HepG2 (cell line): ENCODE results near the gene HARBI1. TPM values are rescaled to one million over a fixed set of nuclear protein-coding genes. Genes with fewer than 3 reads are reported as not detected.
A peak's percentile ranks its signal among the peaks of the same experiment; 100 is the strongest.

Source experiments
- AFF4 ChIP-seq: sonication (generic); formaldehyde crosslinking; IDR thresholded peaks from 2 replicates; pipeline ENCODE4 v1.4.0; 2020; ENCODE audit warnings: missing genetic modification reagents
- ERF ChIP-seq: IDR thresholded peaks from 2 replicates; pipeline ENCODE4 v1.6.1; 2018; ENCODE audit warnings: missing biosample characterization, missing genetic modification reagents
- EZH2 ChIP-seq: conservative IDR thresholded peaks from 2 replicates; pipeline ENCODE4 v1.6.1; 2012; ENCODE audit warnings: mild to moderate bottlenecking, low read depth, low read length, moderate library complexity
- FOXO1 ChIP-seq: sonication (generic); formaldehyde crosslinking; IDR thresholded peaks from 2 replicates; pipeline ENCODE4 v1.4.0; 2020; ENCODE audit warnings: missing genetic modification reagents
- HOXD1 ChIP-seq: sonication (generic); formaldehyde crosslinking; IDR thresholded peaks from 2 replicates; pipeline ENCODE4 v1.5.0; 2020; ENCODE audit warnings: missing genetic modification reagents
- KLF11 ChIP-seq: IDR thresholded peaks from 2 replicates; pipeline ENCODE4 v1.6.1; 2016; ENCODE audit warnings: missing compliant biosample characterization
- MBNL3 ChIP-seq: fragments of 250-450 bp; sonication (Bioruptor Pico); conservative IDR thresholded peaks from 2 replicates; pipeline ENCODE4 v1.8.0; 2022; ENCODE audit warnings: mild to moderate bottlenecking, inconsistent platforms
- MXD4 ChIP-seq: IDR thresholded peaks from 2 replicates; pipeline ENCODE4 v1.6.1; 2016; ENCODE audit warnings: mild to moderate bottlenecking, missing biosample characterization, missing genetic modification reagents
- NFATC3 ChIP-seq: sonication (generic); formaldehyde crosslinking; IDR thresholded peaks from 2 replicates; pipeline ENCODE4 v1.5.1; 2020; ENCODE audit warnings: mild to moderate bottlenecking, missing genetic modification reagents
- NFYB ChIP-seq: sonication (generic); formaldehyde crosslinking; IDR thresholded peaks from 2 replicates; pipeline ENCODE4 v1.4.0; 2020; ENCODE audit warnings: missing genetic modification reagents
- NR3C1 ChIP-seq: sonication (generic); formaldehyde crosslinking; IDR thresholded peaks from 2 replicates; pipeline ENCODE4 v1.4.0; 2020; ENCODE audit warnings: missing genetic modification reagents
- PATZ1 ChIP-seq: sonication (generic); formaldehyde crosslinking; IDR thresholded peaks from 2 replicates; pipeline ENCODE4 v1.4.0; 2020; ENCODE audit warnings: missing genetic modification reagents
- PTBP1 ChIP-seq: fragments of 200-400 bp; formaldehyde crosslinking; IDR thresholded peaks from 2 replicates; pipeline ENCODE4 v1.6.1; 2018; ENCODE audit warnings: low read length, low read depth; ENCODE audit not compliant: poor library complexity, severe bottlenecking
- RAD21 ChIP-seq: fragments of 450-650 bp; formaldehyde crosslinking; IDR thresholded peaks from 2 replicates; pipeline ENCODE4 v1.5.0; 2020; ENCODE audit warnings: mild to moderate bottlenecking
- RAD51 ChIP-seq: fragments of 450-650 bp; IDR thresholded peaks from 2 replicates; pipeline ENCODE4 v1.6.1; 2016; ENCODE audit warnings: borderline replicate concordance
- SMARCE1 ChIP-seq: fragments of 450-650 bp; IDR thresholded peaks from 2 replicates; pipeline ENCODE4 v1.6.1; 2017; ENCODE audit warnings: borderline replicate concordance
- SRY ChIP-seq: sonication (generic); formaldehyde crosslinking; IDR thresholded peaks from 2 replicates; pipeline ENCODE4 v1.8.0; 2022; ENCODE audit warnings: mild to moderate bottlenecking, missing genetic modification reagents
- TP53 ChIP-seq: sonication (generic); formaldehyde crosslinking; conservative IDR thresholded peaks from 2 replicates; pipeline ENCODE4 v1.4.0; 2020; ENCODE audit warnings: missing genetic modification reagents
- ZFP62 ChIP-seq: sonication (generic); formaldehyde crosslinking; IDR thresholded peaks from 2 replicates; pipeline ENCODE4 v1.4.0; 2020; ENCODE audit warnings: missing genetic modification reagents
- ZKSCAN8 ChIP-seq: IDR thresholded peaks from 2 replicates; pipeline ENCODE4 v1.6.1; 2016; ENCODE audit warnings: borderline replicate concordance, missing genetic modification reagents, missing compliant biosample characterization
- ZNF44 ChIP-seq: sonication (generic); formaldehyde crosslinking; IDR thresholded peaks from 2 replicates; pipeline ENCODE4 v1.5.1; 2020; ENCODE audit warnings: mild to moderate bottlenecking, missing genetic modification reagents
- ZNF460 ChIP-seq: sonication (generic); formaldehyde crosslinking; IDR thresholded peaks from 2 replicates; pipeline ENCODE4 v1.5.1; 2020; ENCODE audit warnings: missing genetic modification reagents, mild to moderate bottlenecking, borderline replicate concordance
- ZNF496 ChIP-seq: sonication (generic); formaldehyde crosslinking; IDR thresholded peaks from 2 replicates; pipeline ENCODE4 v1.8.1; 2023; ENCODE audit warnings: mild to moderate bottlenecking, moderate library complexity, missing genetic modification reagents; ENCODE audit not compliant: insufficient replicate concordance
- ZNF598 ChIP-seq: sonication (generic); formaldehyde crosslinking; IDR thresholded peaks from 2 replicates; pipeline ENCODE4 v1.5.1; 2020; ENCODE audit warnings: mild to moderate bottlenecking, missing genetic modification reagents, borderline replicate concordance
- polyA plus RNA-seq, 8 experiments: library from polyadenylated mRNA; depleted of rRNA in 3 of 8; stranded (reverse) in 7 of 8; unstranded in 1 of 8; fragments of >200 nt; fragmentation: Illumina TruSeq in 4 of 8; extraction: Trizol in 4 of 8; gene quantifications; 2 replicates each; pipeline versions ENCODE4 v1.2.1 to v1.2.3, GENCODE V29; 2011 to 2016; ENCODE audit warnings: low read depth in 4 of 8, missing spikeins in 1 of 8, mixed read lengths in 1 of 8; ENCODE audit not compliant: insufficient read depth in 1 of 8
- total RNA-seq, 5 experiments: library from RNA; depleted of rRNA; stranded (reverse); fragments of >200 nt; fragmentation: Illumina TruSeq; extraction: Trizol; gene quantifications; 2 replicates each; pipeline ENCODE4 v1.2.3, GENCODE V29; 2016; ENCODE audit warnings: low read depth in 1 of 5
- TF ChIP-seq, protein P1 (sequence below): sonication (generic); formaldehyde crosslinking; IDR thresholded peaks from 2 replicates; pipeline ENCODE4 v1.8.1; 2023; ENCODE audit warnings: missing genetic modification reagents, inconsistent platforms, borderline replicate concordance

HARBI1 gene
- total and polyA plus RNA-seq, 2 of the 13 experiments (the other 11 are each of a cell fraction or from before 2014, with no cell fraction given): 2.5 to 4.8 TPM

GRCh38 chr11:46593550-46594373, 23.3 kb downstream of the HARBI1 start, which contains the start of gene AMBRA1 (continued):
- TF ChIP-seq PATZ1 (CRISPR knock-in tag) (peak; percentile 10), NR3C1 (CRISPR knock-in tag) (no peak), ERF (CRISPR knock-in tag) (peak; percentile 69), ZNF460 (CRISPR knock-in tag) (no peak), SMARCE1 (no peak), PTBP1 (peak; percentile 90), RAD51 (no peak), TP53 (CRISPR knock-in tag) (no peak; the same call in 1 of the 2 replicates), ZNF496 (CRISPR knock-in tag) (no peak), AFF4 (CRISPR knock-in tag) (no peak), MXD4 (no peak), NFATC3 (CRISPR knock-in tag) (no peak), FOXO1 (peak; percentile 79), HOXD1 (CRISPR knock-in tag) (0 out of 2 replicates have a peak, but pooled peaks have one; percentile 37), EZH2 (no peak), ZKSCAN8 (peak; percentile 63; the same call in 1 of the 2 replicates), MBNL3 (CRISPR knock-in tag) (no peak), RAD21 (peak; percentile 29; the same call in 1 of the 2 replicates), NFYB (CRISPR knock-in tag) (no peak), KLF11 (CRISPR knock-in tag) (peak; percentile 89; the same call in 1 of the 2 replicates), ZFP62 (no peak), ZNF44 (CRISPR knock-in tag) (no peak), SRY (CRISPR knock-in tag) (peak; percentile 82), ZNF598 (CRISPR knock-in tag) (0 out of 2 replicates have a peak, but pooled peaks have one; percentile 27)
- TF ChIP-seq, protein P1, sequence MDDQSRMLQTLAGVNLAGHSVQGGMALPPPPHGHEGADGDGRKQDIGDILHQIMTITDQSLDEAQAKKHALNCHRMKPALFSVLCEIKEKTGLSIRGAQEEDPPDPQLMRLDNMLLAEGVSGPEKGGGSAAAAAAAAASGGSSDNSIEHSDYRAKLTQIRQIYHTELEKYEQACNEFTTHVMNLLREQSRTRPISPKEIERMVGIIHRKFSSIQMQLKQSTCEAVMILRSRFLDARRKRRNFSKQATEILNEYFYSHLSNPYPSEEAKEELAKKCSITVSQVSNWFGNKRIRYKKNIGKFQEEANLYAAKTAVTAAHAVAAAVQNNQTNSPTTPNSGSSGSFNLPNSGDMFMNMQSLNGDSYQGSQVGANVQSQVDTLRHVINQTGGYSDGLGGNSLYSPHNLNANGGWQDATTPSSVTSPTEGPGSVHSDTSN (CRISPR knock-in tag): no peak
